HepG2 (cell line): ENCODE results near the gene ORC4. TPM values are rescaled to one million over a fixed set of nuclear protein-coding genes. Genes with fewer than 3 reads are reported as not detected.

Experiments
- ATAC-seq: fragments of 200-7000 bp; cut with Tn5 transposase; 3 replicates; pipeline ENCODE4 v1.9.1; 2020; ENCODE audit warnings: mild to moderate bottlenecking, moderate library complexity
- BruUV-seq: library from RNA; stranded (reverse); fragments of 400-500 nt; replicated peaks from 2 replicates; lab custom pipeline; 2021; lab: Mats Ljungman, UMichigan
- CTCF ChIA-PET: fragments of 300-600 bp; formaldehyde crosslinking; extraction: SDS; loops from one replicate; lab custom pipeline; 2021; ENCODE audit warnings: low total read pairs, inconsistent platforms, low intra/inter-chr PET ratio; lab: Yijun Ruan, JAX
- POLR2A ChIA-PET: fragments of 350-600 bp; sonication (Branson Sonifier 250); formaldehyde crosslinking; loops from one replicate; lab custom pipeline; 2020; ENCODE audit warnings: antibody characterized with exemption, inconsistent platforms; lab: Yijun Ruan, JAX
- DNase-seq: peaks from one replicate; pipeline ENCODE4 v3.0.0-alpha.2; 2015; ENCODE audit warnings: low spot score
- FAIRE-seq: peaks from 3 replicates; lab custom pipeline; 2011; peaks lifted over from hg19 to GRCh38; lab: Jason Lieb, UNC
- H2AFZ ChIP-seq: one replicate; pipeline ENCODE4 v1.6.1; 2011; ENCODE audit warnings: low read length, inconsistent platforms
- H3K27ac ChIP-seq: fragments of 300-600 bp; 3 replicates; pipeline ENCODE4 v1.8.0; 2011; ENCODE audit warnings: mixed run types, mild to moderate bottlenecking, mixed read lengths, low read length, inconsistent platforms; ENCODE audit not compliant: insufficient read depth; ENCODE audit errors: extremely low read length
- H3K27me3 ChIP-seq, 2 experiments: fragments of 200-600 bp in 1 of 2; 2 replicates in 1 of 2; 3 replicates in 1 of 2; pipeline versions ENCODE4 v1.6.0 to v1.8.0; 2011; ENCODE audit warnings: low read length in 2 of 2, mild to moderate bottlenecking in 2 of 2, moderate library complexity in 2 of 2, inconsistent platforms in 1 of 2; ENCODE audit not compliant: insufficient read depth in 2 of 2, control insufficient read depth in 1 of 2
- H3K36me3 ChIP-seq, 2 experiments: fragments of 200-600 bp in 1 of 2; replicated peaks in 1 of 2; 2 replicates in 1 of 2; 3 replicates in 1 of 2; pipeline versions ENCODE4 v1.5.1 to v1.8.0; 2011; ENCODE audit warnings: low read length in 2 of 2, inconsistent platforms in 1 of 2; ENCODE audit not compliant: insufficient read depth in 2 of 2, control insufficient read depth in 1 of 2
- H3K4me1 ChIP-seq: 2 replicates; pipeline ENCODE4 v1.5.1; 2012; ENCODE audit warnings: low read length, inconsistent platforms; ENCODE audit not compliant: insufficient read depth
- H3K4me2 ChIP-seq: 2 replicates; pipeline ENCODE4 v1.6.0; 2011; ENCODE audit warnings: low read depth, low read length, inconsistent platforms
- H3K4me3 ChIP-seq, 3 experiments: fragments of 200-600 bp in 1 of 3; sonication (generic), shearing (Covaris generic) in 1 of 3; replicated peaks in 1 of 3; 2 replicates each; pipeline ENCODE4 v1.5.1; 2011 to 2016; ENCODE audit warnings: low read length in 3 of 3, inconsistent platforms in 2 of 3, low read depth in 2 of 3, mild to moderate bottlenecking in 2 of 3, control low read depth in 1 of 3, mixed read lengths in 1 of 3; ENCODE audit not compliant: insufficient read depth in 1 of 3
- H3K79me2 ChIP-seq: one replicate; pipeline ENCODE4 v1.6.1; 2011; ENCODE audit warnings: low read length, inconsistent platforms; ENCODE audit not compliant: insufficient read depth
- H3K9ac ChIP-seq: 2 replicates; pipeline ENCODE4 v1.6.0; 2011; ENCODE audit warnings: mild to moderate bottlenecking, low read depth, low read length, inconsistent platforms; ENCODE audit not compliant: insufficient read depth
- H3K9me3 ChIP-seq: 2 replicates; pipeline ENCODE4 v1.5.1; 2012; ENCODE audit warnings: mild to moderate bottlenecking, low read length
- H4K20me1 ChIP-seq: 2 replicates; pipeline ENCODE4 v1.6.0; 2011; ENCODE audit warnings: inconsistent platforms, mild to moderate bottlenecking, low read length, moderate library complexity; ENCODE audit not compliant: insufficient read depth
- CC2D1A ChIP-seq: sonication (generic); formaldehyde crosslinking; IDR thresholded peaks from 2 replicates; pipeline ENCODE4 v1.8.1; 2023; ENCODE audit warnings: mild to moderate bottlenecking, missing genetic modification reagents
- CEBPB ChIP-seq: IDR thresholded peaks from 2 replicates; pipeline ENCODE4 v1.6.1; 2011; ENCODE audit warnings: low read depth, low read length, improper control_type of control experiment, borderline replicate concordance
- ELK4 ChIP-seq: sonication (generic); formaldehyde crosslinking; IDR thresholded peaks from 2 replicates; pipeline ENCODE4 v1.9.0; 2021; ENCODE audit warnings: missing genetic modification reagents, borderline replicate concordance
- FUBP1 ChIP-seq: sonication (generic); formaldehyde crosslinking; IDR thresholded peaks from 2 replicates; pipeline ENCODE4 v1.5.1; 2020; ENCODE audit warnings: missing genetic modification reagents, mild to moderate bottlenecking, borderline replicate concordance
- GLI4 ChIP-seq: sonication (generic); formaldehyde crosslinking; IDR thresholded peaks from 2 replicates; pipeline ENCODE4 v1.5.1; 2020; ENCODE audit warnings: missing genetic modification reagents, mild to moderate bottlenecking, moderate library complexity, borderline replicate concordance
- KDM2A ChIP-seq: sonication (generic); formaldehyde crosslinking; IDR thresholded peaks from 2 replicates; pipeline ENCODE4 v1.4.0; 2020; ENCODE audit warnings: low read depth, missing genetic modification reagents, borderline replicate concordance
- KLF12 ChIP-seq: sonication (generic); formaldehyde crosslinking; IDR thresholded peaks from 2 replicates; pipeline ENCODE4 v1.4.0; 2020; ENCODE audit warnings: missing genetic modification reagents, borderline replicate concordance
- NFYB ChIP-seq: sonication (generic); formaldehyde crosslinking; IDR thresholded peaks from 2 replicates; pipeline ENCODE4 v1.4.0; 2020; ENCODE audit warnings: missing genetic modification reagents
- RNF219 ChIP-seq: sonication (generic); formaldehyde crosslinking; IDR thresholded peaks from 2 replicates; pipeline ENCODE4 v1.5.0; 2020; ENCODE audit warnings: mild to moderate bottlenecking, missing genetic modification reagents
- SNAPC2 ChIP-seq: sonication (generic); formaldehyde crosslinking; IDR thresholded peaks from 2 replicates; pipeline ENCODE4 v1.8.1; 2022; ENCODE audit warnings: mild to moderate bottlenecking, missing genetic modification reagents
- STAT6 ChIP-seq: sonication (generic); formaldehyde crosslinking; IDR thresholded peaks from 2 replicates; pipeline ENCODE4 v1.4.0; 2020; ENCODE audit warnings: missing genetic modification reagents, mild to moderate bottlenecking, borderline replicate concordance
- ZBTB7A ChIP-seq: sonication (generic); formaldehyde crosslinking; IDR thresholded peaks from 2 replicates; pipeline ENCODE4 v1.8.0; 2022; ENCODE audit warnings: mild to moderate bottlenecking, missing genetic modification reagents
- ZNF124 ChIP-seq: sonication (generic); formaldehyde crosslinking; IDR thresholded peaks from 2 replicates; pipeline ENCODE4 v1.4.0; 2020; ENCODE audit warnings: missing genetic modification reagents
- ZNF33A ChIP-seq: sonication (generic); formaldehyde crosslinking; IDR thresholded peaks from 2 replicates; pipeline ENCODE4 v1.5.1; 2020; ENCODE audit warnings: missing genetic modification reagents, mild to moderate bottlenecking, moderate library complexity, borderline replicate concordance
- ZNF644 ChIP-seq: IDR thresholded peaks from 2 replicates; pipeline ENCODE4 v1.6.1; 2016; ENCODE audit warnings: low read depth
- ZNF841 ChIP-seq: sonication (generic); formaldehyde crosslinking; IDR thresholded peaks from 2 replicates; pipeline ENCODE4 v1.8.1; 2023; ENCODE audit warnings: missing genetic modification reagents, borderline replicate concordance
- WGBS: methylation state at CpG from one replicate; pipeline ENCODE4 v1.1.6; 2017; ENCODE audit warnings: low lambda C conversion rate; 5-methylcytosine and 5-hydroxymethylcytosine counted together
- in situ Hi-C: cut with HindIII; loops from 2 replicates; pipeline ENCODE4 v1.10.0; 2017; ENCODE audit warnings: low pct_unique_long_range_greater_than_20kb; ENCODE audit not compliant: extremely low pct_ligation_motif_present
- intact Hi-C: fragments of 100-400 bp; cut with micrococcal nuclease; formaldehyde crosslinking; loops from one replicate; pipeline ENCODE4 v1.10.0; 2022; ENCODE audit not compliant: unreplicated experiment
- polyA plus RNA-seq, 8 experiments: library from polyadenylated mRNA; depleted of rRNA in 3 of 8; stranded (reverse) in 7 of 8; unstranded in 1 of 8; fragments of >200 nt; fragmentation: Illumina TruSeq in 4 of 8; extraction: Trizol in 4 of 8; gene quantifications; 2 replicates each; pipeline versions ENCODE4 v1.2.1 to v1.2.3, GENCODE V29; 2011 to 2016; ENCODE audit warnings: low read depth in 4 of 8, missing spikeins in 1 of 8, mixed read lengths in 1 of 8; ENCODE audit not compliant: insufficient read depth in 1 of 8
- total RNA-seq, 5 experiments: library from RNA; depleted of rRNA; stranded (reverse); fragments of >200 nt; fragmentation: Illumina TruSeq; extraction: Trizol; gene quantifications; 2 replicates each; pipeline ENCODE4 v1.2.3, GENCODE V29; 2016; ENCODE audit warnings: low read depth in 1 of 5

Gene ORC4
- total and polyA plus RNA-seq, 2 of the 13 experiments (the other 11 are each of a cell fraction or from before 2014, with no cell fraction given): 28.6 to 84.8 TPM

GRCh38 chr2:148022882-148023281, 2.3 kb upstream of the ORC4 start (continued):
- TF ChIP-seq NFYB: no peak
- TF ChIP-seq SNAPC2: no peak
- no peak for TF ChIP-seq GLI4 (CRISPR knock-in tag)
- no peak for TF ChIP-seq STAT6 (CRISPR knock-in tag)
- TF ChIP-seq ZNF644 (CRISPR knock-in tag): no peak
- TF ChIP-seq FUBP1 (CRISPR knock-in tag): no peak

- ChIA-PET POLR2A (no interaction called here), CTCF (no interaction called here)
- ATAC-seq (no peak), FAIRE-seq (no peak), DNase-seq (no peak)
- WGBS: 5% methylated on average over 1 of the region's 1 CpG
- Histone ChIP-seq H3K79me2 (peaks cover 83% of the 10 kb centered on the region), H3K27ac (no peak overlapping the region), H3K4me2 (peak overlapping the region; percentile 72), H3K27me3 (peaks cover 0 to 6% of the 10 kb centered on the region in 2 experiments; a peak in 1 of 5 replicates), H4K20me1 (peaks cover 24% of the 10 kb centered on the region), H3K36me3 (no peaks in the 10 kb centered on the region), H3K9me3 (no peaks in the 10 kb centered on the region), H3K9ac (peak overlapping the region; percentile 85), H2AFZ (no peak overlapping the region), H3K4me3 (peak overlapping the region; percentile 88 to 96 (median 93)), H3K4me1 (peaks cover 53% of the 10 kb centered on the region)
- in situ Hi-C loops (no loop called here), intact Hi-C loops (loop anchor here (5.0 kb wide), 1 partner anchor 1565 kb away; the partner anchor contains the start of gene MMADHC)
- no TSS peak for BruUV-seq
- no peak for TF ChIP-seq ZNF841 (CRISPR knock-in tag)
- TF ChIP-seq ELK4 (CRISPR knock-in tag): no peak
- TF ChIP-seq ZNF124 (CRISPR knock-in tag): no peak
- TF ChIP-seq ZNF33A: 0 out of 2 replicates have a peak, but pooled peaks have one; percentile 15
- TF ChIP-seq ZBTB7A: no peak
- no peak for TF ChIP-seq RNF219 (CRISPR knock-in tag)
- TF ChIP-seq KLF12: no peak
- TF ChIP-seq CC2D1A (CRISPR knock-in tag): no peak
- no peak for TF ChIP-seq CEBPB
- no peak for TF ChIP-seq KDM2A (CRISPR knock-in tag)
Measured at GRCh38 chr2:148022351-148022750, 1.8 kb upstream of the ORC4 start.
